ENCODE results near the gene ANKS1A.

GRCh38 chr6:35108309-35108885 lies 219.3 kb downstream of the ANKS1A start:
- no peak for TF ChIP-seq CTCF (IDR thresholded peaks at IDR 0.05)
- TF ChIP-seq POLR2A (IDR thresholded peaks at IDR 0.05) = no peak
- no peak for TF ChIP-seq EP300 (IDR thresholded peaks at IDR 0.05)

All from ovary (tissue), 3 donors.